Measurements from ENCODE around the gene TMEM225.
"Not testable (repeated sequence)": the region's sequence is repeated elsewhere in the genome, so short reads cannot be mapped to it uniquely, and the experiment has no call there.

Gene TMEM225

GRCh38 chr11:123885570-123885969, at the start of gene TMEM225:
Gene TMEM225, minus strand, starts transcription at chr11:123885670. Its CDS starts 245 bp downstream, at chr11:123885425.
- DNase-seq, result no peak

- DNase-seq, result no peak
Measured at GRCh38 chr11:123924027-123924426, 38.6 kb upstream of the TMEM225 start.

GRCh38 chr11:123920943-123921342, 35.5 kb upstream of the TMEM225 start:
- no peak for DNase-seq

- no peak for DNase-seq
Measured at GRCh38 chr11:123905826-123906225, 20.4 kb upstream of the TMEM225 start.

GRCh38 chr11:123904932-123905331, 19.5 kb upstream of the TMEM225 start:
- DNase-seq, result no peak

- no peak for DNase-seq
Measured at GRCh38 chr11:123903932-123904331, 18.5 kb upstream of the TMEM225 start.

GRCh38 chr11:123901867-123902266, 16.4 kb upstream of the TMEM225 start, which contains the start of gene OR8D4:
Gene OR8D4, plus strand, starts transcription at chr11:123902167. Its CDS starts 4,265 bp downstream, at chr11:123906432.
- no peak for DNase-seq

GRCh38 chr11:123899792-123900191, 14.3 kb upstream of the TMEM225 start:
- no peak for DNase-seq

GRCh38 chr11:123892031-123892430, 6.6 kb upstream of the TMEM225 start:
- DNase-seq, result no peak

- no peak for DNase-seq
Measured at GRCh38 chr11:123880912-123881311, 4.6 kb downstream of the TMEM225 start.

GRCh38 chr11:123867795-123868194, 17.7 kb downstream of the TMEM225 start:
- not testable (repeated sequence) for DNase-seq

GRCh38 chr11:123865293-123865692, 20.2 kb downstream of the TMEM225 start:
- DNase-seq, result not testable (repeated sequence)

- no peak for DNase-seq
Measured at GRCh38 chr11:123859731-123860130, 25.7 kb downstream of the TMEM225 start.

- DNase-seq, result no peak
Measured at GRCh38 chr11:123856444-123856843, 29.0 kb downstream of the TMEM225 start.

GRCh38 chr11:123853038-123853437, 32.4 kb downstream of the TMEM225 start:
- DNase-seq, result no peak

- no peak for DNase-seq
Measured at GRCh38 chr11:123852321-123852720, 33.1 kb downstream of the TMEM225 start.

GRCh38 chr11:123851110-123851509, 34.4 kb downstream of the TMEM225 start:
- DNase-seq, result no peak

GRCh38 chr11:123841174-123841573, 44.3 kb downstream of the TMEM225 start:
- no peak for DNase-seq

- DNase-seq, result no peak
Measured at GRCh38 chr11:123839131-123839530, 46.3 kb downstream of the TMEM225 start.

- no peak for DNase-seq
Measured at GRCh38 chr11:123838659-123839058, 46.8 kb downstream of the TMEM225 start.

GRCh38 chr11:123838199-123838598, 47.3 kb downstream of the TMEM225 start:
- DNase-seq, result no peak

- no peak for DNase-seq
Measured at GRCh38 chr11:123833095-123833494, 52.4 kb downstream of the TMEM225 start.
